ENCODE measurements around the gene DIPK1B.

Gene DIPK1B

GRCh38 chr9:136686794-136687711 is 25.3 kb upstream of the DIPK1B start, which contains the start of gene AGPAT2:
AGPAT2 (minus strand) TSS chr9:136687457; CDS start chr9:136687357, 100 bp downstream.
- peak; percentile 82 for DNase-seq

DNA sequence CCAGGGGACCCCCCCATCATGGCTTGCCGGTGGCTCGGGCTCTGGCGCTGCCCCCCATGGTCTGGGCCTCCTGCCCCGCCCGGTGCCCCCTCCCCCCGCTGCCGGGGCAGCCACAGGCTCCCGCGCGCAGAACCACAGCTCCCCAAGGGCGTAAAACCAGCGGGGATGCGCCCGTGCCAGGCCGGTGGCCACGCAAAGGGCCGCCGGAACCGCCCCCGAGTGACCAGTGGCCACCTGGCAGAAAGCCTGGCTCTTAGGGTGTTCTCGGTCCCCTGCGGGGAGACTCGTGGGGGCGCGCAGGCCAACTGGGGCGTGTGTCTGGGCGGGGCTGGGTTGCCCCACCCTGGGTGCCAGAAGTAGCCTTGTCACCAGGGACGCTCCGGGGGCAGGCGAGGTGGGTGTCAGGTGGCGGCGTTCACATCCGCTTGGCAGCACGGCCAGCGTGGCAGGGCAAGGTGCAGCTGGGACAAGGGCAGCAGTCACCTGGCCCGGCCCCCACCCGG is 24.6 kb upstream of the DIPK1B start:
- no peak for DNase-seq

- DNase-seq = no peak
Measured at GRCh38 chr9:136688274-136689107, 23.9 kb upstream of the DIPK1B start.

- no peak for DNase-seq
Measured at GRCh38 chr9:136689108-136689460, 23.3 kb upstream of the DIPK1B start.

DNA sequence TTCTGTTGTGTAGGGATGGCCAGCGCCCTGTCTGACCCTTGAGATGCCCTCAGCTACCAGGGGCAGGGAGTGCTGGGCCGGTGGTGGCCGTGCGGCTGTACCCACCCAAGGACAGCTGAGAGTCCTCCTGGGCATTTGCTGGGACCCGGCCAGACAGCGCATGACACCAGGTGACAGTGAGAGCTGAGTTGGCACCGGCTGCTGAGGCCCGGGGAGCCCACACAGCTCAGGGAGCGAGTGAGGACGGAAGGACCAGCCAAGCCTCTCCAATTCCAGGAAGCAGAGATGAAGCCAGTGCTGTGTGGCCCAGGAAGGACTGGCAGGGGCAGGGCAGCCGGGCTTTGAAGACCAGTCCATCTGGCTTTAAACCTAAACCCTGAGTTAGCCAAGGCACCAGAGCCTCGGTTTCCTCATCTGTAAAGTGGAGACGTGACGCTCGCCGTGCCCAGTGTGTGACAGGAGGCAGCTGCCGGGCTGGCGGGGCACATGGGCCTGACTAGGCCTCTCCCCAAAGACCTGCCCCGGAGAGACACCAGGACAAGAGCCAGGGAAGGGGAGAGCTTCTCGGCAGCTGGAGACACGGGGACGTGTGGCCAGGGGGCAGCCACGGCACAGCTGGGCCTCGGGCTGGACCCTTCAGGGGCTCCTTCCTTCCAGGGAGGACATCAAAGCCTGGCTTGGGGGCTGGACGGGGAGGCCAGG is 22.1 kb upstream of the DIPK1B start:
- no peak for DNase-seq

DNA sequence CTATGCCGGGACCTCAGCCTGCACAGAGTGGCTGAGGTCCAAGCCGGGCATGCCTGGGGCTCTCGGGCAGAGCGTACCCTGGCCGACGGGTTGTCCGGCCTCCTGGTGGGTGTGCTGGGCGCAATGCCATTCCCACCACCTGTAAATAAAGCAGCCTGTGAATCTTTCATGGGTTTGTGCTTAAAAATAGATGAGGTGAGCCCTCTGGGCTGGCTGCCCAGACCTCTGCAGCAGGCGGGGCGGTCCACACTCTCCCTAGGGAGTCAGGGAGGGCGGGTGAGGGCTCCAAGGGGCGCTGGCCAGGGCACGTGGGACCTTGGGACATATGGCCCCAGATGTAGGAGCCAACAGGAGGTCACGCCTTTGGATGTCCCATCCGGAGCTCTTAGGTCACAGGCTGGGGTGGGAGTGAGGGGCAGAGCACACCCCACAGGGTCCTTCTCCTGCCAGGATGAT is 21.5 kb upstream of the DIPK1B start:
- DNase-seq = no peak

- no peak for DNase-seq
Measured at GRCh38 chr9:136691316-136692184, 20.8 kb upstream of the DIPK1B start.

DNA sequence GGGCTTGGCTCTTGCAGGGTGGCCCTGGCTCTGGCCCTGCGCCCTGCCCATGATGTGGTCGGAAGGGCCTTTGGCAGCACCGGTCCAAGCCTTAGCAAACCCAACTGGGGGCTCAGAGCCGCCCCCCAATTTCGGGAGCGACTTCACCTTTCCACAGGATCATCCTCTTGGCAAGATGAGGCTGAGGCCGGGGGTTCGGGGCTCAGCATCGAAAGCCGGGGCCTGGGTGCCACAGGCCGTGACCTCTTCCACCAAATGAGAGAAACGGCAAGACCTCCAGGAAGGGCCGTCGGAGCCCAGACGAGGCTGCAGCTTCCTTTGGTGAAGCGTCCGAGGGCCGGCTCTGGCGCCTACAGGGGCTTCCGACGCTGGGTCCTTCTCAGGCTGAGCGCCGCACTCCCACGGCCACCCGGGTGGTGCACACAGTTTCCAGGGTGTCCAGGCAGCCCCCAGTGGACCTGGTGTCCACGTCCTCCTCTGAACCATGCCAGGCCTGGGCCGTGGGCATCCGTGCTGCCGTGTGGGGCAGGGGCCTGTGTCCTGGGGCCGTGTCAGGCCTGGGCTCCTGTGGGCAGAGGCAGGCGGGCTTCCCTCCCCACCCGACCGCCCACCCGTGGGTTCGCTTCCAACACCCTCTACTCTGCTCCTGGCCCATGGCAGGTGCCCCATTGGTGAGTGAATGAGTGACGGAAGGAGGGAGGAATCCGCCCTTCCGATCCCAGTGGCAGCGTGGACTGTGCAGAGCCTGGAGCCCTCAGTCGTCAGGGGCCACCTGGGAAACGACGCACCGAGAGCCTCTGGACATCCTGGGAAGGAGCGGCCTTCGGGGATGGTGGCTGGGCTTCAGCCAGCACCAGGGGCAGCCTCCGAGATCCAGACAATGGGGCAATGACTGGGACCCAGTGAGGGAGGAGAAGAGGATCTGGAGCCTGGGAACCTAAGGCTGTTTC is 19.9 kb upstream of the DIPK1B start:
- no peak for DNase-seq

DNA sequence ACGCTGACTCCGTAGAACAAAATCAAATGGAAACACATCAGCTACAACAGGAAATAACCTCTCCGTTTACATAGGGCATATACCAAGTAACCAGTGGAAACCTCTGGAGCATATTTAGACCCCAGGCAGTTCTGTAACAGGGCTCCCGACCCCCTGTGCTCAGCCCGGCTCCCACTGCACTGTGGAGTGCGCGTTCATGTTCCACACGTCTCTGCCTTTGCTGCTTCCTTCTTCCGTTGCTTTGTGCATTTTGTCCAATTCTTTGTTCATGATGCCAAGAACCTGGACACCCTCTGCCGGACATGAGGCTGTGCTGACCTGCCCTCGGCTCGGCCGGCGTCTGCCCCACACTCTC is 19.3 kb upstream of the DIPK1B start:
- DNase-seq = no peak

DNA sequence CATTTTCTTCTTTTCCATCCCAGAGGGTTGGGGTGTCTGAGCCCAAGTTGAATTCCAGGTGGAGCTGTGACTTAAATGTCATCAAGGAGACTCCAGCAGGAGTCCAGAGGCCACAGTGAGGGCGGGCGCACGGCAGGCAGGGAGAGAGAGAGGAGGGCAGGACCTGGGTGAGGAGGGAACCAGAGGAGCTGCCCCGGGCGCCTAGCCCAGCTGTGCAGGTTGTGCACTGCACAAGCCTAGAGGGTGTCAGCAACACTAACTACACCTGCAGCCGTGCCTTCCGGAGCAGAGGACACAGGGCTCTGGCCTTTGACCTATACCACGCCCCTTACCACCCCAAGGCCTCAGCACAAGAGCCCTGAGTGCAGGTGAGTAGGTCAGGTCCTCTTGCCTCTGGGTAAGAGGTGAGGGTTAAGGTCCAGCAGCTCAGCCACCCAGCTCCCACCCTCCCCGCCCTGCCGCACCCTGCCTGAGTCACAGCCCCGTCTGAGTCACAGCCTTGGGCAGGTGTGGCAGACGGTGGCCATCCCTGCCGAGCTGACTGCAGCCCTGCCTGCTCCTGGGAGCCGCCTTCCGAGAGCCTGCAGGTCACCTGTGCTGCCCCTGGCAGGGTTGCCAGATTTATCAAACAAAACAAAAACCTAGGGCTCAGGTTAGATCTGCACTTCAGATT is 18.7 kb upstream of the DIPK1B start:
- peak; percentile 44 for DNase-seq

DNA sequence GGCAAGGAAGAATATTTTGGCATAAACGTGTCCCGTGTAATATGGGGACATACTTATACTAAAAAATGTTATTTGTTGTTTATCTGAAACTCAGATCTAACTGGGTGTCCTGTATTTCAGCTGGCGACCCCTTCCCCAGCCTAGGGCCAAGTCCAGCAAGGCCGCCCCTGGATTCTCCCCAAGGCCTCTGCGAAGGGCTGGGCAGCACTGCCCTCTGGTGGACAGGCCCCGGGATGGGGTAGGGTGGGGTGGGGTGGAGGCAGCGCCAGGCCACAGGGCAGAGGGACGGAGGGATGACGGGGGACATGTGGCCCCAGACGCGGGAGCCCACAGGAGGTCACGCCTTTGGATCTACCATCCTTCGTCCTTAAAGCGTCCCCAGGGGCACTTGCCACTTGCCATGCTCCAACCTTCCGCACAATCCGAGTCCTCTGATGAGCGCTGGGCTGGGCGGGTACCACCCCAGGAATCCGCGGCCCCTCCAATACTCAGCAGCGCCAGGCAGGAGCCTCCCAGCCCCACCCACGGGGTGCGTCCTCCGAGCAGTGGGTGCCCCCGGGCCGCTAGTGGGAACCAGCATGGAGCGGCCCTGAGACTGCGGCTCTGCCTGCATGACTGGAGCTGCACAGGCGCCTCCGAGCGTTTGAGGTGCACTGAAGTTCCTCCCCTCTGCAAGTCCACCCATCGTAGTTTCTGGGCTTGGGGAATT is 18.1 kb upstream of the DIPK1B start:
- DNase-seq = peak; percentile 76

- no peak for DNase-seq
Measured at GRCh38 chr9:136694872-136695247, 17.5 kb upstream of the DIPK1B start.

DNA sequence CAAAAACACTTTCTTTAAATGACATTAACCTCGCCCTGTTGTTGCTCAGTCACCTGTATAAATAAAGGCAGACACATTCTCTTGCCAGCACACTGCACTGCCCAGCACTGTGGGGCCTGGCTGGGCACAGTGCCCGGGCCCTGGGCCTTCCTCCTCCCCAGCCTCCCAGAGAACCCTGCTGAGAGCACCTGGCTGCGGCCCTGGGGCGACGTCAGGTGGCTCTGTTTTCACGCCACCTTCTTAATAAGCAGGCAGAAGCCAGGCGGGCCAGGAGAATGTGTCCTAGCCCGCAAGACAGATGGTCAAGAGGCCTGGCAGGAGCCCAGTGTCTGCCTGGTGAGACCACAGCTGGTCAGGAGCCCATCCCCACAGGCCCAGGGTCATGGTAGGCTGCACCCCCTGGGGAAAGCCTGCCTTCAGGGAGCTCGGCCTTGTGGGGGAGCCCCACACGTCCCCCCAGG is 16.9 kb upstream of the DIPK1B start:
- no peak for DNase-seq

DNA sequence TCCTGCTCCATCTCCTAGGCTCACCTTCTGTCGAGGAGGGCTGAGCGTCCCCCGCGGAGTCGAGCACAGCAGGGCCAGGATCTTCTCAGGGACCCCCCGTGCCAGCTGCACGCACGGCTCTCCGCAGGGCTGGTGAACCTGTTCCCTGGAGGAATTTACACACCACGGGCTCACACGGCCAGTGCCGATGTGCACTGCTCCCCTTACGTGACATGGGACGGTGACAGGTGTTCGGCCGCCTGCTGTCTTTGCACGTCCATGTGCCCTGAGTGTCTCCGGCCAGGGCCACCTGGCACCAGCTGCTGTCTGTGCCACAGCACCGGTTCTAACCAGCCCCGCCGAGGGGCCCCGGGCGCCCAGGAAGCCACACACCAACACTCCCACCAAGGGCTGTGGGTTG is 16.4 kb upstream of the DIPK1B start:
- DNase-seq = no peak

DNA sequence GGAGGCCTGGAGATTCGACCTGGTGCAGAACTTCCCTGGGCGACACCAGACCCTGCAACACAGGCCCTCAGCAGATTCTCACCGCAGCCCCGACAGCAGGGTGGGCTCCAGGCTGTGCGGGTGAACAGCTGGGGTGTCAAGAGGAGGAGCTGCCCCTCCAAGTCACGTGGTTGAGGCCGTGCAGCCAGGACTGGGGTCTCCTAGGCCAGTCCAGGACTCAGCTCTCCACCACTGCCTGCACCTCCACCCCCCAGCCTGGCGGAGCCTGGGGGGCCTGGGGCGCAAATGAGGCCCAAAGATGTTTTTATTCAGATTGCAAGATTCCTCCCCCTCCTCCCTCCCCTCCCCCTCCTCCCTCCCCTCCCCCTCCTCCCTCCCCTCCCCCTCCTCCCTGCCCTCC is 15.9 kb upstream of the DIPK1B start:
- DNase-seq = no peak

DNA sequence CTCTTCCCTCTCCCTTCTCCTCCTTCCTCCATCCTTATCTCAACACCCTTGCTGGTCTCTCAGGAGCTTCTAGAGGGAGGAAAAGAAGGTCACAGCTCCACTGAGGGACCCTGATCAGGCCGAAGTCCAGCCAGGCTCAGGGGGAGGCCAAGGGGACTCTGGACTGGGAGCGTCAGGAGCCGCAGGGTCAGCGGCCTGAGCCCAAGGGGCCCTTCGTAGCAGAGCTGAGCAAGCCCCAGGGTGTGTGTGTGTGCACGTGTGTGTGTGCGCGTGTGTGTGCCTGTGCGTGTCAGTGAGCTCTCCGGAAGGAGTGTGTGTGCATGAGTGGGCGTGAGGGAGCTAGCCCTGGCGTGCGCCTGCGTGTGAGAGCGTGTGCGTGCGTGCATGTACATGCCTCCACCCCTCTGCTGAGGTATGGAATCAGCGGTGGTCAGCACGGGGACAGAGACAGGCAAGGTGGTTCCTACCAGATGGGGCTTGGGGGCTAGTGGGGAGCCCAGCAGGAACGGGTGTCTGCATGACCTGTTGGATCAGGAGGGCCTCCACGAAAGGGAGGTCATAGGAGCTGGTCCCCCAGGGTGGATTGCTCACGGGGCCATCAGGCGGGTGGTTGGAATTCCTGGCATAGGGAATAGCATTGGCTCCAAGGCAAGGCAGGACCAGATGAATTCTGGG is 15.1 kb upstream of the DIPK1B start:
- no peak for DNase-seq

DNA sequence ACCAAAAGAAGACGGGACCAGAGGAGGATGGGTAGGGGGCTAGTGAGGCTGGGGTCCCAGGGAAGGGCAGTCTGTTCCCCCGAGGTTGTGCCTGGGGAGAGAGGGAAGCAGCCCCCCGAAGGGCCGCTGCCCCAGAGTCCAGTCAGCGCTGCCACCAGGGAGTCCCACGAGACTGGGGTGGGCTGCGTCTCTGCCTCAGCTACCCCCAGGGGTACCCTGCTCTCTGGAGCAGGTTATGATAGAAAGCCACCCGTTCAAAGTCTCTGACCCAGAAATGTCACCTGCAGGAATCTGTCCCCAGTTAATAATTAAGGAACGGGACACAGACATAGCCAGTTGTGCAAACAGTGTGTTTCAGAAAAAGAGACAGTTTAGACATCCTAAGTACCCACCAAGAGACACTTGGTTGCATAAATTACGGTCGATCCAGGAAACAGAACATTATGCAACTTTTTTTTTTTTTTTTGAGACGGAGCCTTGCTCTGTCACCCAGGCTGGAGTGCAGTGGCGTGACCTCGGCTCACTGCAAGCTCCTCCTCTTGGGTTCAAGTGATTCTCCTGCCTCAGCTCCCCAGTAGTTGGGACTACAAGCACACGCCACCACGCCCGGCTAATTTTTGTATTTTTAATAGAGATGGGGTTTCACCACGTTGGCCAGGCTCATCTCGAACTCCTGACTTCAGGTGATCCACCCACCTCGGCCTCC is 14.4 kb upstream of the DIPK1B start:
- no peak for DNase-seq

DNA sequence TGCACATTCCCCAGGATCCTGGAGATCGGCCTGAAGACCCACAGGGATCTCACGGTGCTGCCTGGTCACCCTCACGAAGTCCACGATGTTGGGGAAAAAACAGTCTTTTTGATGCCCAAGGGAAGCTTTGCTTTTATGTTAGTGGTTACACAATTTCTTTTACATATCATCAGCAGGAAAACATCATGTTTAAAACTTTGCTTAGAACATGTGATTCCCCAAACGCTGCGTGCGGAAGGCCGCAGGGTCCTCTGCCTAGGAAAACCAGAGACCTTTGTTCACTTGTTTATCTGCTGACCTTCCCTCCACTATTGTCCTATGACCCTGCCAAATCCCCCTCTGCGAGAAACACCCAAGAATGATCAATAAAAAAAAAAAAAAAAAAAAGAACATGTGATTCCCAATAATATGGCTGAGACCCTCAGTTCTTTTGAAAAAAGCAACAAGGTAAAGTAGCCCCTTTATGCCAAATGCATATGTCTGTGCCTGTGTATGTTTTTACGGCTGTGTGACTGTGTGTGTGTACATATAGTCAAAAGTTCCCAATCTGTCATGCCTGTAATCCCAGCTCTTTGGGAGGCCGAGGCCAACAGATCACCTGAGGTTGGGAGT is 13.6 kb upstream of the DIPK1B start:
- no peak for DNase-seq

Data from stimulated activated CD8-positive, alpha-beta memory T cell treated with anti-CD3 and anti-CD28 coated beads, Interleukin-4, amount 100 ng/mL, for 48 hours (primary cell).